SK-N-SH treated with all-trans-retinoic acid at 6 μM for 48 hours (cell line): ENCODE data around the gene SRGAP2C.

Experiments used
- BACH2 ChIP-seq: fragments of 250-450 bp; sonication (Bioruptor Pico); IDR thresholded peaks from 2 replicates; pipeline ENCODE4 v1.9.0; 2021; ENCODE audit warnings: mild to moderate bottlenecking, borderline replicate concordance
- CREB5 ChIP-seq: fragments of 250-450 bp; sonication (Bioruptor Pico); IDR thresholded peaks from 2 replicates; pipeline ENCODE4 v1.5.1; 2020; ENCODE audit warnings: low read depth, mild to moderate bottlenecking, moderate library complexity
- CSDC2 ChIP-seq: fragments of 250-450 bp; sonication (Bioruptor Pico); IDR thresholded peaks from 2 replicates; pipeline ENCODE4 v1.5.0; 2020; ENCODE audit warnings: mild to moderate bottlenecking, moderate library complexity
- CSRNP3 ChIP-seq: fragments of 250-450 bp; sonication (Bioruptor Pico); IDR thresholded peaks from 2 replicates; pipeline ENCODE4 v1.5.1; 2021; ENCODE audit warnings: mild to moderate bottlenecking, moderate library complexity
- ESRRG ChIP-seq: fragments of 250-450 bp; sonication (Bioruptor Pico); IDR thresholded peaks from 2 replicates; pipeline ENCODE4 v1.6.1; 2021; ENCODE audit warnings: mild to moderate bottlenecking
- GLIS3 ChIP-seq: fragments of 250-450 bp; sonication (Bioruptor Pico); IDR thresholded peaks from 2 replicates; pipeline ENCODE4 v1.5.0; 2020; ENCODE audit warnings: mild to moderate bottlenecking, moderate library complexity
- OSR1 ChIP-seq: fragments of 250-450 bp; sonication (Bioruptor Pico); IDR thresholded peaks from 2 replicates; pipeline ENCODE4 v1.8.0; 2022; ENCODE audit warnings: moderate library complexity, mild to moderate bottlenecking, inconsistent platforms
- RARB ChIP-seq: fragments of 250-450 bp; sonication (Bioruptor Pico); IDR thresholded peaks from 2 replicates; pipeline ENCODE4 v1.8.0; 2021; ENCODE audit warnings: mild to moderate bottlenecking, moderate library complexity
- TCF4 ChIP-seq: fragments of 250-450 bp; sonication (Bioruptor Pico); IDR thresholded peaks from 2 replicates; pipeline ENCODE4 v1.8.0; 2021; ENCODE audit warnings: mild to moderate bottlenecking, moderate library complexity, borderline replicate concordance
- ZNF70 ChIP-seq: fragments of 450-650 bp; formaldehyde crosslinking; IDR thresholded peaks from 2 replicates; pipeline ENCODE4 v1.5.0; 2020; ENCODE audit warnings: mild to moderate bottlenecking, moderate library complexity
- TF ChIP-seq, protein P1 (sequence below): fragments of 250-450 bp; sonication (Bioruptor Pico); IDR thresholded peaks from 2 replicates; pipeline ENCODE4 v1.8.0; 2020; ENCODE audit warnings: mild to moderate bottlenecking, moderate library complexity, borderline replicate concordance

DNA sequence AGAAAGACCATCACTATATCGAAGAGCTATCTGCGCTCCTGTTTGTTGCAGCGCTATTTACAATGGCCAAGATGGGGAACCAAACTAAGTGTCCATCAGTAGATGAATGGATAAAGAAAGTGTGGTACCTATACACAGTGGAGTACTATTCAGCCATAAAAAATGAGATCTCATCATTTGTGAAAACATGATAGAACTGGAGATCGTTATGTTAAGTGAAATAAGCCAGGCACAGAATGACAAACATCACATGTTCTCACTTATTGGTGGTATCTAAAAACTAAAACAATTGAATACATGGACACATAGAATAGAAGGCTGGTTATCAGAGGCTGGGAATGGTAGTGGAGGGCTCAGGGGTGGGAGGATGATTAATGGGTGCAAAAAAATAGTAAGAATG, 256.2 kb downstream of the SRGAP2C start:
- TF ChIP-seq OSR1 (CRISPR knock-in tag) (no peak), CREB5 (CRISPR knock-in tag) (no peak), BACH2 (CRISPR knock-in tag) (no peak), ESRRG (no peak), CSRNP3 (no peak), ZNF70 (CRISPR knock-in tag) (no peak), TCF4 (CRISPR knock-in tag) (no peak), RARB (CRISPR knock-in tag) (no peak), GLIS3 (CRISPR knock-in tag) (no peak), CSDC2 (no peak)
- TF ChIP-seq, protein P1, sequence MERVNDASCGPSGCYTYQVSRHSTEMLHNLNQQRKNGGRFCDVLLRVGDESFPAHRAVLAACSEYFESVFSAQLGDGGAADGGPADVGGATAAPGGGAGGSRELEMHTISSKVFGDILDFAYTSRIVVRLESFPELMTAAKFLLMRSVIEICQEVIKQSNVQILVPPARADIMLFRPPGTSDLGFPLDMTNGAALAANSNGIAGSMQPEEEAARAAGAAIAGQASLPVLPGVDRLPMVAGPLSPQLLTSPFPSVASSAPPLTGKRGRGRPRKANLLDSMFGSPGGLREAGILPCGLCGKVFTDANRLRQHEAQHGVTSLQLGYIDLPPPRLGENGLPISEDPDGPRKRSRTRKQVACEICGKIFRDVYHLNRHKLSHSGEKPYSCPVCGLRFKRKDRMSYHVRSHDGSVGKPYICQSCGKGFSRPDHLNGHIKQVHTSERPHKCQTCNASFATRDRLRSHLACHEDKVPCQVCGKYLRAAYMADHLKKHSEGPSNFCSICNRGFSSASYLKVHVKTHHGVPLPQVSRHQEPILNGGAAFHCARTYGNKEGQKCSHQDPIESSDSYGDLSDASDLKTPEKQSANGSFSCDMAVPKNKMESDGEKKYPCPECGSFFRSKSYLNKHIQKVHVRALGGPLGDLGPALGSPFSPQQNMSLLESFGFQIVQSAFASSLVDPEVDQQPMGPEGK (CRISPR knock-in tag) = no peak
